PC-3 (cell line): Measurements from ENCODE around the gene TSKU.

Experiments used
- EZH2 ChIP-seq: fragments of 300-600 bp; sonication (generic); IDR thresholded peaks from one replicate; pipeline ENCODE4 v1.6.1; 2017; ENCODE audit warnings: antibody characterized with exemption, mild to moderate bottlenecking, low read length; ENCODE audit not compliant: unreplicated experiment
- EZH2phosphoT487 ChIP-seq: fragments of 300-600 bp; sonication (generic); IDR thresholded peaks from 2 replicates; pipeline ENCODE4 v1.6.1; 2018; ENCODE audit warnings: mild to moderate bottlenecking, antibody characterized with exemption, low read length, borderline replicate concordance
- TF ChIP-seq, protein P1 (sequence below): fragments of 300-600 bp; sonication (generic); conservative IDR thresholded peaks from 2 replicates; pipeline ENCODE4 v1.5.1; 2017; ENCODE audit warnings: antibody characterized with exemption, low read depth, mild to moderate bottlenecking, low read length

DNA sequence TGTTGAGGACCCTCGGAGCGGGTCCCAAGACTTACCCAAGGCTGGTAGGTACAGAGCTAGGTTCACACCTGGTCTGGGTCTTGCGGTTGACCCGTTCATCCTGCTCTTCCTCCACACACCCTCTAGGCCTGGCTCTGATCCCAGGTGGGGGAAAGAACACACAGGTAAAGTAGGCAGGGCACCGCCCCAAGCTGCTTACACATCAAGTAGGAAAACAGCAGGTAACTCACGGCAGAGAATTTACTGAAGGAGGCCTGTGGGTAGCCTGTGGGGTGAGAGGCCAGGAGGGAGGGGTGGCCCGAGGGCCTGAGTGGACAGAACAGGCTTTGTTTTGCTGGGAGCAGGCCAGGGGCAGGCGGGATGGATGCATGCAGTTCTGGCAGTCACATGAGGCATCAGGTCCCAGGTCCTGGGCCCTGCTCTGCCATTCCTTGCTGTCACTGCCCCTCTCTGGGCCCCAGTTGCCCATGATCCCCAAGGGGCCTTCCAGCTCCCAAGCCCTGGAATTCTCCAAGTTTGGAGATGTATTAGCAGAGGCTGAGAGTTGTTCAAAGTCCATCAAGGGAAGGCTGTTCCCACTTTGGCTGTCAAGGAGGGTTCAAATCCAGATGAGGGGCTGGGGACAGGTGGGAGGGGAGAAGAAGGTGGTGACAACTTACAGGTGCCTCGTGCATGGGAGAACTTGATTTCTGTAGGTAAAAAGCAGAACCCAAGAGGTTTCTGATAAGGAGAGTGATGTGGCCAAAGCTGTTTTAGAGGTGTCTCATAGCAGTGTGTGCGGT is 5.7 kb downstream of the TSKU start:
- TF ChIP-seq EZH2 (no peak), EZH2phosphoT487 (peak; percentile 82)
- TF ChIP-seq, protein P1, sequence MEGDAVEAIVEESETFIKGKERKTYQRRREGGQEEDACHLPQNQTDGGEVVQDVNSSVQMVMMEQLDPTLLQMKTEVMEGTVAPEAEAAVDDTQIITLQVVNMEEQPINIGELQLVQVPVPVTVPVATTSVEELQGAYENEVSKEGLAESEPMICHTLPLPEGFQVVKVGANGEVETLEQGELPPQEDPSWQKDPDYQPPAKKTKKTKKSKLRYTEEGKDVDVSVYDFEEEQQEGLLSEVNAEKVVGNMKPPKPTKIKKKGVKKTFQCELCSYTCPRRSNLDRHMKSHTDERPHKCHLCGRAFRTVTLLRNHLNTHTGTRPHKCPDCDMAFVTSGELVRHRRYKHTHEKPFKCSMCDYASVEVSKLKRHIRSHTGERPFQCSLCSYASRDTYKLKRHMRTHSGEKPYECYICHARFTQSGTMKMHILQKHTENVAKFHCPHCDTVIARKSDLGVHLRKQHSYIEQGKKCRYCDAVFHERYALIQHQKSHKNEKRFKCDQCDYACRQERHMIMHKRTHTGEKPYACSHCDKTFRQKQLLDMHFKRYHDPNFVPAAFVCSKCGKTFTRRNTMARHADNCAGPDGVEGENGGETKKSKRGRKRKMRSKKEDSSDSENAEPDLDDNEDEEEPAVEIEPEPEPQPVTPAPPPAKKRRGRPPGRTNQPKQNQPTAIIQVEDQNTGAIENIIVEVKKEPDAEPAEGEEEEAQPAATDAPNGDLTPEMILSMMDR, result no peak
